Stimulated activated CD4-positive, alpha-beta T cell treated with anti-CD3 and anti-CD28 coated beads, Interleukin-15, amount 100 ng/mL, for 48 hours (primary cell): ENCODE measurements around the gene HSDL1.
"Not testable (repeated sequence)": the region's sequence is repeated elsewhere in the genome, so short reads cannot be mapped to it uniquely, and the experiment has no call there.

Experiments
- DNase-seq, 2 donors: peaks; one replicate each; pipeline ENCODE4 v3.0.0-alpha.2; 2020; ENCODE audit warnings: low read depth in 2 of 2

The HSDL1 gene

GRCh38 chr16:84138824-84139627 lies 6.0 kb downstream of the HSDL1 start:
- DNase-seq = peak in 1 of 2 donors; percentile 35

- DNase-seq = no peak
These were observed 6.5 kb downstream of the HSDL1 start for GRCh38 chr16:84138500-84138823.

GRCh38 chr16:84137769-84138357 lies 7.1 kb downstream of the HSDL1 start:
- no peak for DNase-seq

GRCh38 chr16:84137287-84137686 lies 7.7 kb downstream of the HSDL1 start:
- no peak for DNase-seq

- no peak for DNase-seq
These were observed 8.4 kb downstream of the HSDL1 start for GRCh38 chr16:84136331-84137125.

GRCh38 chr16:84132527-84133285 lies 12.3 kb downstream of the HSDL1 start:
- DNase-seq = no peak

GRCh38 chr16:84131117-84131516 lies 13.9 kb downstream of the HSDL1 start:
- DNase-seq = no peak

- DNase-seq = no peak
These were observed 20.5 kb downstream of the HSDL1 start for GRCh38 chr16:84124257-84125073.

- DNase-seq = no peak
These were observed 24.0 kb downstream of the HSDL1 start for GRCh38 chr16:84121007-84121406.

- no peak for DNase-seq
These were observed 25.0 kb downstream of the HSDL1 start for GRCh38 chr16:84120023-84120422.

- DNase-seq = no peak
These were observed 25.6 kb downstream of the HSDL1 start for GRCh38 chr16:84119368-84119767.

- DNase-seq = not testable (repeated sequence)
These were observed 26.7 kb downstream of the HSDL1 start for GRCh38 chr16:84118315-84118714.

- peak in 1 of 2 donors; percentile 15 for DNase-seq
These were observed 27.5 kb downstream of the HSDL1 start for GRCh38 chr16:84117494-84117843.

GRCh38 chr16:84116720-84117493 lies 28.1 kb downstream of the HSDL1 start, which contains the start of gene MBTPS1:
MBTPS1 (minus strand) TSS chr16:84116942; CDS start chr16:84101783, 15,159 bp downstream.
- peak; percentile 96 to 98 for DNase-seq

- DNase-seq = peak; percentile 34 to 35
These were observed 28.9 kb downstream of the HSDL1 start for GRCh38 chr16:84115919-84116719.

- peak; percentile 7 to 14 for DNase-seq
These were observed 33.0 kb downstream of the HSDL1 start for GRCh38 chr16:84111949-84112348.

GRCh38 chr16:84111525-84111924 lies 33.5 kb downstream of the HSDL1 start:
- DNase-seq = no peak

GRCh38 chr16:84110527-84110926 lies 34.5 kb downstream of the HSDL1 start:
- DNase-seq = no peak

- DNase-seq = no peak
These were observed 35.2 kb downstream of the HSDL1 start for GRCh38 chr16:84109598-84110335.
